Measurements from ENCODE around the gene CNOT4.

DNA sequence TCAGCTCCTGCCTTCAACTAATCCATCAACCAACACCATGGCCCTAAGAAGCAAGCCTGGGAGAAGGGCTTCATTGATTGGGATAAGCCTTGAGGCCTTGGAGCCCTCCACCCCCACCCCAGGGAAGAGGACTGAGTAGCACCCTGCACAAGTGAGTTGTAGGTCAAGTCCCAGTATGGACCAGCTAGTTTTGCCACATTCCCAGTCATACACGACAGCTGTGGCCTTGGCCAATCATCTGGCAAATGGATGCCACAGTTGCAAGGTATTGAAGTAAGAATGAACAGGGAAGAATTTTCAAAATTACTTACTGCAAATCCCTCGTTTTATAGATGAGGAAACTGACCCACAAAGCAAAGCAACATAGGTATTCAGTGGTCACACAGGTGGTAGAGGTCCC is 166.5 kb downstream of the CNOT4 start:
- no peak for TF ChIP-seq EZH2 (IDR thresholded peaks at IDR 0.05; ENCODE audit: borderline replicate concordance, low read length)
- TF ChIP-seq, protein P1, sequence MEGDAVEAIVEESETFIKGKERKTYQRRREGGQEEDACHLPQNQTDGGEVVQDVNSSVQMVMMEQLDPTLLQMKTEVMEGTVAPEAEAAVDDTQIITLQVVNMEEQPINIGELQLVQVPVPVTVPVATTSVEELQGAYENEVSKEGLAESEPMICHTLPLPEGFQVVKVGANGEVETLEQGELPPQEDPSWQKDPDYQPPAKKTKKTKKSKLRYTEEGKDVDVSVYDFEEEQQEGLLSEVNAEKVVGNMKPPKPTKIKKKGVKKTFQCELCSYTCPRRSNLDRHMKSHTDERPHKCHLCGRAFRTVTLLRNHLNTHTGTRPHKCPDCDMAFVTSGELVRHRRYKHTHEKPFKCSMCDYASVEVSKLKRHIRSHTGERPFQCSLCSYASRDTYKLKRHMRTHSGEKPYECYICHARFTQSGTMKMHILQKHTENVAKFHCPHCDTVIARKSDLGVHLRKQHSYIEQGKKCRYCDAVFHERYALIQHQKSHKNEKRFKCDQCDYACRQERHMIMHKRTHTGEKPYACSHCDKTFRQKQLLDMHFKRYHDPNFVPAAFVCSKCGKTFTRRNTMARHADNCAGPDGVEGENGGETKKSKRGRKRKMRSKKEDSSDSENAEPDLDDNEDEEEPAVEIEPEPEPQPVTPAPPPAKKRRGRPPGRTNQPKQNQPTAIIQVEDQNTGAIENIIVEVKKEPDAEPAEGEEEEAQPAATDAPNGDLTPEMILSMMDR (conservative IDR thresholded peaks at IDR 0.05 in 1 of 2, IDR thresholded peaks at IDR 0.05 in 1 of 2; ENCODE audit: extremely low read depth in 1 of 2, insufficient read depth in 1 of 2, low read depth in 1 of 2, low read length in 2 of 2): no peak
